HG03039 (cell line): ENCODE data around the gene PIGL.
"Not testable (repeated sequence)": the region's sequence is repeated elsewhere in the genome, so short reads cannot be mapped to it uniquely, and the experiment has no call there.

ENCODE experiments used
- ATAC-seq: cut with Tn5 transposase; IDR thresholded peaks from one replicate; pipeline ENCODE4 v1.9.1; 2021; ENCODE audit warnings: mild to moderate bottlenecking, moderate library complexity; ENCODE audit not compliant: unreplicated experiment

PIGL gene

DNA sequence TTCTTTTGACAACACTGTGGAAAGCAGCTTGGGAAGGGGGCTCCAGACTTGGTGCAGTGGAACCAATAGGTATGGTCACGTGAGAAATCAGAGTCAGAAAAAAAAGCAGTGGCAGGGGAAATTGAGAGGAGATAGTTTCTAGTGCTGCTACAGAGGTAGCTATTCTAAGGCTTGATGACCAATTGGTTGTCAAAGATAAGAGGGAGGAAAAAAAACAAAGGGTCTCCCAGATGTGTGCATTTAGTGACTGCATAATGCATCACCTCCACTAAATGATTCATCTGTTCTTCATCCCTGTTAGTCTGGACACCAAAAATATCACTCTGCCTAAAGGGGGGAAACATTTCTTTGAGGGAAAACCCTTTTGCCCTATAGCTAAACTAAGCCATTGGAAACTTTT is 56.5 kb downstream of the PIGL start:
- ATAC-seq, result no peak

DNA sequence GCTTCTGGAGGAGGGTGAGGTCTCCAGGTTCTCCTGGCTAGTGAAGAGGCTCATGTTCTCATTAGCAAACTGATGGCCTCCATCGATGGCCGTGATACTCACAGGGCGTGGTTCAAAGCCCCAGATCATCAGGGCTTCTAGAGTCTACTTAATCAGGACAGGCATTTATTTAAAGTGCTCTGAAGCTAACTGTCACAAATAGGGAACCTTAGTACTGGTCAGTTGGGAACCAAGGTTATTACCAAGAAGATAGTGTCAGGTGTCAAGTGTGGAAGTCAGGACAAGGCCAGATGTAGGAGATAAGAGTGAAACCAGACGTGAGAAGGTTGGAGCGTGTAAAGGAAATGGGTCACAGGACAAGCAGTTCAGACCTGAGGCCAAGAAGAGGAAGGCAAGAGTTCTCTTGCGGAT is 56.9 kb downstream of the PIGL start:
- ATAC-seq, result no peak

DNA sequence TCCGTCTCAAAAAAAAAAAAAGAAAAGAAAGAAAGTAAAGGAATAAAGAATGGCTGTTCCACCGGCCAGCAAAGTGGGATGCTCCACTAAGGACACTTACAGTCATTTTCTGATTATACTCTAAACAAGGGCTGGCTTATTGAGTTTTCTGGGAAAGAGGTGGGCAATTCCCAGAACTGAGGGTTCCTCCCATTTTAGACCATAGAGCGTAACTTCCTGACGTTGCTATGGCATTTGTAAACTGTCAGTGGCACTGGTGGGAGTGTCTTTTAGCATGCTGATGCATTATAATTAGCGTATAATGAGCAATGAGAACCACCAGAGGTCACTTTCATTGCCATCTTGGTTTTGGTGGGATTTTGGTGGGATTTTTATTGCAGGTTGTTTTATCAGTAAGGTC is 58.0 kb downstream of the PIGL start:
- ATAC-seq, result no peak

DNA sequence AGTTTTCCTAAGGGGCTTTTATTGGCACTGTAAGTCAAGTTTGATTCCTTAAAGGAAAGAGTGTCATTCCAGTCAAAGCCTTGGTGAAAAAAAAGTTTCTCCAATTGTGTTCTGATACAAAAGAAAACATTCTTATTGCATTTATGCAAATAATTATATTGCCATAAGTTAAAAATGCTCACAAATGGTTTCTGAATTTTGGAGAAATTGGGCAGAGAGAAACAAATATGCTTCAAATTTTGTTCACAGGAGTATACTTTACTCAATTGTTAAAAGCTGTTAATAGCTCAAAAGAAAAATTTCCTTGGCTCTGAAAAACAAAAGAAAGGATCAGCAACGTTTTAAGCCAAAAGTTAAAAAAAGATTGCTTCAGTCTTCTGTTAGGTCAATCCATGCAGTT is 60.2 kb downstream of the PIGL start:
- no peak for ATAC-seq

DNA sequence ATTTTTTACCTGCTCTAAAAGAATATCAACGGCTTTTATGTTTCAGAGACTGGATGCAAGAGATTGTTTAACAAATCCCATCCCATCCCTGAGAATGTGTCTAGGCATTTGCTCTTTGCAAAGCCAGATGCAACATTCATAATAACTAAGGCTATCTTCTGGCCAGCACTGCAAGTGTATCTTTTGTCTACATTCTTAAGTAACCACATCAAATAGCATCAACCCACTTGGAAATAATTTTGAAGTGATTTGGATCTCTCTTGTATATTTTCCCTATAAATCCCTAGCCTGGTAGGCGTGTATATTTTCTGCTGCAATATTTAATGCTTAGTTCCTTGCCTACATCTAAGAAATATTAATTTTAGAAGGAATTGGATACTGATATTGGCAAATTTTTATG is 64.3 kb downstream of the PIGL start:
- no peak for ATAC-seq

DNA sequence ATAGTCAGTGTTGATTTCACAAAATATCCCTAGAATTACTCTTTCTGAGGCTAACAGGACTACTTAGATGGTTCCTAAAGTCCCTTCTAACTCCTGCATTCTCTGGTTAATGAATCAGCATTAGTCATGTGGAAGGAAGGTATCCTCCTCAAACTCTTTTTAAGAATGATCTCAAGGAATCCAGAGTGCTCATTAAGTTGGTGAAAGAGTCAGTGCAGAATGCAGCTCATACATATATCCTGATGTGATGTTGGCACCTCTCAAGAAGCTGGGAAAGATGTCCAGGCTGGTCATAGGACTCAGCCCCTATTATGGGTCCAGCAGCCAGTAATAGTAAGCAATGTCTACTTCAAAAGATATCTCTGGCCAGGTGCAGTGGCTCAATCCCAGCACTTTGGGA is 65.5 kb downstream of the PIGL start:
- no peak for ATAC-seq

DNA sequence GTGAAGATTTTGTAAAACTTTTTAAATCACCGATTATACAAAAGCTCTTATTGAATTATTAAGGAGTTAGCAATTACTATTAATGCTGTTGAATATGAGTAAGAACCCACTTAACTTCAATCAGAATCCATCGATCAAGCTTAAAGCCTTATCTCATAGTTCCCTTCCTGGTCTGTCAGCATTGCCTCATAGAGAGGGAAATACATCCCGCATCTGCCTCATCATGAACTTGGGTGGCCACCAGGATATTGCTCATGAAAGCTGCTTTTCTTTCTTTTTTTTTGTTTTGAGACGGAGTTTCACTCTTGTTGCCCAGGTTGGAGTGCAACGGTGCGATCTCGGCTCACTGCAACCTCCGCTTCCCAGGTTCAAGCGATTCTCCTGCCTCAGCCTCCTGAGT is 66.7 kb downstream of the PIGL start:
- ATAC-seq, result no peak

DNA sequence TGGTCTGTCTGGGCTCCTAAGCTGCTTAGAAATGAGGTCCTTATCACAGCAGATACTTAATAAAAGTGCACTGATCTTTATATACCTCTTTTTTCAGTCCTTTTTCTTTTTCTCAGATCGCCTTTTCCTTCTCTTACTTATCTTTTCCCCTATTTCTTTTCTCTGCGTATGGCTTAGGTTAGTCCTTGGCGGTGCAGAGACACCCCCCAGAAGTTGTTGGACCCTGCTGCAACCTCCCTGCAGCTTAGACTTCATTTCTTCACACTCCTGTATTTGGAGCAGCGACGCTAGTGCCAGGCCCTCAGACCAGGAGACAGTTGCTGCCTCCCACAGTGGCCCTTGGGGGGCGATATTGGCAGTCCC is 68.6 kb downstream of the PIGL start:
- ATAC-seq, result no peak

DNA sequence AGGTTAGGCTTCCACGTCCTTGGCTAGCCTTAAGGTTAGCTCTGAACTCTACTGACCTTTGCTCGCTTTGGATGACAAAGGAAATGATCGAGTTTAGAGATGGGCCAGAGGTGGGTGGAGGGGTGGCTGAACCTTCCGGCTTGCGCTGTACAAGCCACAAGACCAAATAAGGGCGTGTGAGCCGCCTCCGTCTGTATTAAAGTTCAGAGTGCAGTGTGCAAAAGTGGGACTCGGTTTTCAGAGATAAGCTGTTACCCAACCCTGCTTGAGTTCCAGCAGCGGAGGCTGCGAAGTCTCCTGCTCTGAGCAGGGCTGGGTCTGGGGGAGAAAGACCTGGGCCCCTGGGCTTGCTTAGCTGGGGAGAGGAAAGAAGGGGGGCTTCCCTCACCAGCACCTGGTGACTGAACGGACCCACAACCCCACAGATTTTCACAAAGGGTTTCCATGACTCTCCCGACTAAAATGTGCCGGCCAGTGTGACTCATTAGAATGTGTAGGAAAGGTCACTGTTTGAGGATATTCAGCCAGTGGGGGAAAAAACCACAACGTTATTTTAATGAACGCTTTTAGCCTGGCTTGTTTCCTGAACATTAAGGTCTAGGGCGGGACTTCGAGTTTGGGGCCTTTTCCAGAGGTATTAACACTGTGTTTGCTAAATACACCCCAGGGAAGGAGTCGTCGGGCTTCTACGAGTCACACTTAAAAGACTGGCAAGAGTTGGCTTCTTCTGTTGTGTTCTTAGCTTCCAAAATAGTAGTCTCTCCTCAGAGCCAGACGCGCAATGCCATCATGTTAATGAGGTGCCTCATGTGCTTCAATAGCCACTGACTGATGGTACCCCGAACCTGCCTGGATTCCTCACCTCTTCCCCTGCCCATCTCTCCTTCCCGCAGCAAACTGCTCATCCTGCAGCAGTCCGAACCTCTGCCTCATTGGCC is 69.3 kb downstream of the PIGL start:
- peak; percentile 76 for ATAC-seq

DNA sequence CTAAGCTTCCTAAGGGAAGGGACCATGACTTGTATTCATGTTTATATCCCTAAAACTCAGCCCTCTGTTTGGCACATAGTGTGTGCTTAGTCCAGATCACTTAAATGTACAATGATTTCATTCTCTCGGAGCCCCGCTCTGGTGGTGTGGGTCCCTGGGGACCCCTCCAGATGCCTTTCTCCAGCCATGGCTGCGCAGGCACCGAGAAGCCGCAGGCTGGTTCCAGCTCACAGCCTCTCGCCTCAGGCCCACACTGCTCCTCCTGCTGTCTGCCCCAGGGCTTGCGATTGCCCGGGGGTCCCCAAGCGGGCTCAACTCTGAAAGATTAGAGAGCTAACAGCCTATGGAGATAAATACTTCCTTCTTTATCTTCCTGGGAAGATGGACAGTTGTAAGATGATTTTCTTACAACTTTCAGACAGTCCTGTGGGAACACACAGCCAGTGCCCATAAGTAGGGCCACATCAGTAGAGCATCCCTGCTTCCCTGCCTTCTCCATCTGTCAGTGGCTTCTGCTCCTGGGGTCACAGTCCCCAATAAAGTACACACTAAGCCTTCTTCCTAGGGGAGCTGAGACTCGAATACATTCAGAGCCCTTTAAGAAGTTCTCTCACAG is 70.0 kb downstream of the PIGL start:
- no peak for ATAC-seq

DNA sequence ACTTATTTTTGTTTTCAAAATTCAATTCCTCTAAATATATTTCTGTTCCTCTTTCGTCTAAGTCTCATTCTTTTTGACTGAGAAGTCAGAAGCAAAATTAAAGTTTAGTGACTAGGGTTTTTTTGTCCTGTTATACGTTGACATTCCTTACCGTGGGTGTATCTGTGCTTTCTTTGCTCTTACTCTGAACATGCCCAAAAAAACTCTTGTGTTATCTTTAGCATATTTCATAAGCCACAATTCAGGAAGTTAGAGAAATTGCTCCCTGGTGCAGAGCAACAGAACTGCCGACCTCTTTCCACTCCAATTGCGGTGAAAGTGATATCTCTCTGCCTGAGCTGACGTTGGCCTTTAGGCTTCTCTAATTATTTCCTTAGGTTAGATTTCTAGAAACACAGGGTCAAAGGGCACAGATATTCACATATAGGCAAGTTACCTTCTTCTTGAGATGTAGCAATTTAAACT is 70.6 kb downstream of the PIGL start:
- ATAC-seq, result no peak

DNA sequence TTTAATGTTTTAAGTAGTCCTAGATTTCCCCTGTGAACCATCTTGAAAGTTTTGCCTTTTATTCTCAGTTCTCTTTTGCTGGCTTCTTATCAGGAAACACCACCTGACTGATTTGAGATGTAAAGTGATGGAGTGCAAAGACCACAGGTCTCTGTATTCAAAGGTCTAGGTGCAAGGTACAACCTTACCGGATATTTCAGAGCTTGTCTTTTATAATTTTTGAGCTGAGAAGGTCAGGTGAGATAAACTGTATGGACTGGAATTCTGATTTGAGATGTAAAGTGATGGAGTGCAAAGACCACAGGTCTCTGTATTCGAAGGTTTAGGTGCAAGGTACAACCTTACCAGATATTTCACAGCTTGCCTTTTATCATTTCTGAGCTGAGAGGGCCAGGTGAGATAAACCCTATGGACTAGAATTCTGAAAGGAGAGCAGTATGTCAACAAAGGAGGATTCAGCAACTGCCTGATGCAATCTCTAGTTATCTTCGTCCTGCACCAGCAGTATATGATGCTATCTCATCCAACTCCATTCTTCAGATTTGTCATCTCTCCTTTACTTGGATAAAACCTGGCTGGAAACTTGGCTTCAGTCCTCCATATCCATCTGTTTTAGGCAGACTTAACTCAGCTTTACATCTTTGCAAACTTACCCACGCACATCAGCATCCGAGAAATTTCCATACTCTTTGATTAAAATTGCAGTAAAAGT is 72.0 kb downstream of the PIGL start:
- no peak for ATAC-seq

DNA sequence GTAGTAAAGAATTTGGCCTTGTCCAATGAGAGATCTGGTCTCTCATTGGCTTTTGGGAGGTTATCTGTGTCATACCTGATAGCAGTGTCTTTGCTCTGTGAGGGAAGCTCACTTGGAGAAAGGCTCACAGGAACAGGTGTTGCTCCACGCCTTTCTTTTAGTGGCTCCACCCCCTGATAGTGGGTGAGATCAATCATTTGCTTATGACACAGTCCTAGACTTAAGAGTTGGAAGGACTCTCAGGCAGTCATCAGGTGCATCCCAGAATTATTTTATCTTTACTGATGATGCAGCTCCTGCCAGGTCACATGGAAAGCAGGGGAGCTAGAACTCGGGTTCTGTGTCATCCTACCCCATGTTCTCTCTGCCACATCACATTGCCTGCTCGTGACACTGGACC is 76.9 kb downstream of the PIGL start:
- no peak for ATAC-seq

DNA sequence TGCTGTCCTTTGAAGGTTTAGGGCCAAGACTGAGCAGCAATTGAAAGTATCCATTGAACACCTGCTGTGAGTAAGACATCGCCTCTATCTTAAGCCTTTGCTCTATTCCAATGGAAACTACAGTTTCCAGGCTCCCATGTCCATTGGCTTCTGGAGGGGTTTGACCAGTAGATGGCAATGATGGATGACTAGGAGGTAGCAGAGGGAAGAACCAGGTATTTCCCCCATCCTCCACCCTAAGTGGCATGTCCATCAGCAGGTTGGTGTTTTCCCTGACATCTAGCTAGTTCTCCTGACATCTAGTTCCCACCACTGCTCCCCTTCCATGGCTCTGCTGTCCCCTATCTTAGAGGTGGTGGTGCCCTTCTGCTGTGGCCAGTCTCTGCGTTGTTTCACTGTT is 77.5 kb downstream of the PIGL start:
- ATAC-seq, result no peak

DNA sequence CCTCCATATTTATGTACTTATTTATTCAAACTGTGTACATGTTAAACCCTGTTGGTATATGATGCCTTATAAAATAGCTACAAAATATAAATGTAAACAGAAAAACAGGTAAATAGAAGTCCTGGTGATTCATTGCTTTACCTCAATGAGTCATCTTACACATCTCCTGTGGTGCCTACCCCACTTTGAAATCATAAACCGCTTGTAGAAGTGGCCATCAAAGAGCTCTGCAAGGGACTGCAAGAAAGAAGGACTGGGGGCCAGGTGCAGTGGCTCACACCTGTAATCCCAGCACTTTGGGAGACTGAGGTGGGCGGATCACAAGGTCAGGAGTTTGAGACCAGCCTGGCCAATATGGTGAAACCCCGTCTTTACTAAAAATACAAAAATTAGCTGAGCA is 79.1 kb downstream of the PIGL start:
- ATAC-seq, result not testable (repeated sequence)

DNA sequence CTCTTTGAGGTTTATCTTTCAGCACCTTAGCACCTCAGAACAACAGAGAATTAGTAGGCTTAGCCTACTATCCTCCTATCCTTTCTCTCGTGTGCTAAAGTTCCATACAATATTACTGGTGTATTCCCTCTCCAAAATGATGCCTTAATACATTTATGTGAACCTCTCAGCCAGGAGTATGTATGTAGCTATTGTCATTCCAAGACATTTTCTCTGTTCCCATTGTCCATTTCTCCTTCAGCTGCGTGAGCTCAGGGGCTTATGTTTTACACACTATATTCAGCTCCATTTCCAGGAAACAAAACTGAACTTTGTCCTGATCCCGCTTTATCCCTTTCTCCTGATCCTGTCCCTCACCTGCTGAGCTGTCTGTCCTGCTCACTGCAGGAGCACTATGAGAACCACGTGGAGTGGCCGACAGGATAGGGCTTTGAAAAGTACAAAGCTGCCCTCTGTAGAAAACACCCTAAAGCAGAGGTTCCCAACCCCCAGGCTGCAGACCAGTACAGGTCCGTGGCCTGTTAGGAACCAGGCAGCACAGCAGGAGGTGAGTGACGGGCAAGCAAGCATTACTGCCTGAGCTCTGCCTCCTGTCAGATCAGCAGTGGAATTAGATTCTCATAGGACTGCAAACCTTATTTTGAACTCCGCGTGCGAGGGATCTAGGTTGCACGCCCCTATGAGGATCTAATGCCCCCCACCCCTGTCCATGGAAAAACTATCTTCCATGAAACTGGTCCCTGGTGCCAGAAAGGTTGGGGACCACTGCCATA is 80.5 kb downstream of the PIGL start:
- no peak for ATAC-seq

DNA sequence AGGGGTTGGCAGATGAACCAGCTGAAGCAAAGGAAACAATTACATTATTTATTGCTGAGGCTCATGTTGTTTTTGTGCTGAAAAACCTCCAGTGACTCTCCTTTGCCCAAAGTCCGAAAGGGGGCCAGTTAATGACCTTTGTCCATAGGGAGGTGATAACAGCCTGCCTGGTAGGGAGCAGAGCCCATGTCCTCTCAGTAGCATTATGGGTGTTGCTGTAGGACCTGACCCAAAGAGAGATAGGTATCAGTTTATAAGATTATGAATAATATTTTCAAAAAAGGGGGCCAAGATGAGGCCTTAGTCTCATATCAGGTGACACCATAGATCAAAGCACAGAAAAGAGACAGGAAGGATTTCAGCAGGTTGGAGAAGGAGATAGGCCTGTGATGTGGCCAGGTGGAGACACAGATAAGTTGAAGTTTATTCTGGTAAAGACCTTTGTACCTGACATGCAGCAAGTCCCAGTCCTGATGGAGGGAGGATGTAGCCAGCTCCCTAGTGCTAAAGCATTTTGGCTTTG is 81.2 kb downstream of the PIGL start:
- no peak for ATAC-seq

DNA sequence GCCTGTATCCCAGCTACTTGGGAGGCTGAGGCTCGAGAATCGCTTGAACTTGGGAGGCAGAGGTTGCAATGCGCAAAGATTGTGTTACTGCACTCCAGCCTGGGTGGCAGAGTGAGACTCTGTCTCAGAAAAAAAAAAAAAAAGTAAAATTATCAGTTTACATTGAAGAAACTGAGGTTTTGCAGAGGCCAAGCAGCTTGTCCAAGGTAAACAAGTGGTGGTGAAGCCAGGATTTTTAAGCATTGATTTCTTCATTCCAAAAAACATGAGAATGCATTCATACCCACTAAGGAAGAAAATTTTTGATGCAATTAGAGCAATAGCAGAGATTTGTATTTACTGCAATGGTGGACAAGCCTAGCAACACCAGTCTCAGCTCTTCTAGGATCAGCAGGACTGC is 83.5 kb downstream of the PIGL start:
- ATAC-seq, result no peak

DNA sequence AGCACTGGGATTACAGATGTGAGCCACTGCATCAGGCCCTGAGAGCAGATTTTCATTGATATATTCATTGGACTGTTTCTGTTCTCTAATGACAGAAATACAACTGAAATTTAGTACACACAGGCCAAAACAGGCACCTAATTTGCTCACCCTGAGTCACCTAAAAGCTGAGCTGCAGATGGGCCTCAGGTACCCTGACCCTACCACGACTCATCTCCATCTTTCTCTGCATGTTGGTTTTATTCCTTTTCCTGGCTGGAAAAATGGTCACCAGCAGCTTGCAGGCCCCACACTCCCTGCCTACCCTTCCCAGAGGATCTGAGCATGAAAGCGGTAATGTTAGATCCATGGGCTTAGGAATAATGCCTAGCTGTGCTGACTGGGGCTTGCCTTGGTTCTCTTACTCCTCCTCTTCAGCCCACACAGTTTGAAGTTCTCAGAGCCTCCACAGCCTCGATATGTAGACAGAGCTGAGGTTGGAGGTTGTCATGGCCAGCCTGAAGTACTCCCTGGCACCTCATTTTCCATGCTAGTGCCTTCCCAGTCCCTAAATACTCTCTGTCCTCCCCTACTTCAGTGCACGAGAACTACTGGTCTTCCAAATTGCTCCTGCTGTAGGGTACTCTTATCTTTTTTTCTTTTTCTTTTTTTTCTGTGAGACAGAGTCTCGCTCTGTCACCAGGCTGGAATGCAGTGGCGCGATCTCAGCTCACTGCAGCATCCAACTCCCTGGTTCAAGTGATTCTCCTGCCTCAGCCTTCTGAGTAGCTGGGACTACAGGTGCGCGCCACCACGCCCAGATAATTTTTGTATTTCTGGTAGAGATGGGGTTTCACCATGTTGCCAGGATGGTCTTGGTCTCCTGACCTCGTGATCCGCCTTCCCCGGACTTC is 85.2 kb downstream of the PIGL start:
- no peak for ATAC-seq

DNA sequence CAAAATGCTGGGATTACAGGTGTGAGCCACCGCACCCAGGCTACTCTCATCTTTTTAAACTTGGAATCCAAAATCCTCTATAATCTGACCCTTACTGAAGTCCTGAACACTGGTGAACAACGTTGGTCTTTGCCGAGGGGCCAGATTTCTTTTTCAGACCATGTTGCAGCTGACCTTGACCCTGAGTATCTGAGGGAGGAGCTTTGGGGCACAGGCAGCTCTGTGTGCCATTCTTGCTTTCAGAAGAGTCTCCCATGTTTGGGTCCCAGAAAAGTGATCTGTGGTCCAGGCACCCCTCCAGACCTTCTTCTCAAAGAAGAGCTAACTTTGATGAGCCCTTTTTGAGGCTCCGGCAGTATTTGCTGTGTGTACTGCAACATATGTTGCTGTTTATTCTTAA is 85.8 kb downstream of the PIGL start:
- no peak for ATAC-seq
